NOMO-1 treated with dmso at 0.1 percent for 144 hours (cell line): Measurements from ENCODE around the gene EFCAB11.

Experiments
- DNase-seq: peaks from one replicate; lab custom pipeline; 2025; ENCODE audit not compliant: unreplicated experiment; lab: John Stamatoyannopoulos, UW

EFCAB11 gene

GRCh38 chr14:89828471-89829165 is 125.9 kb downstream of the EFCAB11 start:
- no peak for DNase-seq

- DNase-seq, result no peak
These were observed 127.3 kb downstream of the EFCAB11 start for GRCh38 chr14:89827265-89827664.

GRCh38 chr14:89826596-89826995 is 127.9 kb downstream of the EFCAB11 start:
- no peak for DNase-seq

- no peak for DNase-seq
These were observed 130.8 kb downstream of the EFCAB11 start for GRCh38 chr14:89823743-89824142.

GRCh38 chr14:89814126-89814525 is 140.4 kb downstream of the EFCAB11 start:
- DNase-seq, result no peak

- DNase-seq, result no peak
These were observed 140.9 kb downstream of the EFCAB11 start for GRCh38 chr14:89813617-89814031.

GRCh38 chr14:89811954-89812575 is 142.5 kb downstream of the EFCAB11 start:
- DNase-seq, result no peak

GRCh38 chr14:89810101-89810500 is 144.4 kb downstream of the EFCAB11 start:
- DNase-seq, result no peak

- DNase-seq, result no peak
These were observed 146.6 kb downstream of the EFCAB11 start for GRCh38 chr14:89807892-89808291.

- no peak for DNase-seq
These were observed 147.4 kb downstream of the EFCAB11 start for GRCh38 chr14:89807151-89807550.

GRCh38 chr14:89806451-89806850 is 148.1 kb downstream of the EFCAB11 start:
- no peak for DNase-seq

GRCh38 chr14:89805501-89805900 is 149.0 kb downstream of the EFCAB11 start:
- no peak for DNase-seq

GRCh38 chr14:89803542-89803941 is 151.0 kb downstream of the EFCAB11 start:
- DNase-seq, result no peak

GRCh38 chr14:89801136-89801535 is 153.4 kb downstream of the EFCAB11 start:
- no peak for DNase-seq

GRCh38 chr14:89798212-89798773 is 156.2 kb downstream of the EFCAB11 start:
- no peak for DNase-seq

- no peak for DNase-seq
These were observed 157.4 kb downstream of the EFCAB11 start for GRCh38 chr14:89797148-89797547.

- no peak for DNase-seq
These were observed 160.4 kb downstream of the EFCAB11 start for GRCh38 chr14:89794096-89794495.

- DNase-seq, result no peak
These were observed 161.2 kb downstream of the EFCAB11 start for GRCh38 chr14:89793367-89793716.

GRCh38 chr14:89792489-89793366 is 161.8 kb downstream of the EFCAB11 start:
- DNase-seq, result no peak

- DNase-seq, result no peak
These were observed 167.0 kb downstream of the EFCAB11 start for GRCh38 chr14:89787525-89787924.

- no peak for DNase-seq
These were observed 173.5 kb downstream of the EFCAB11 start for GRCh38 chr14:89781046-89781445.

- no peak for DNase-seq
These were observed 174.8 kb downstream of the EFCAB11 start for GRCh38 chr14:89779707-89780106.
